IPS-18c (cell line): Measurements from ENCODE around the gene UBC.
A peak's percentile ranks its signal among the peaks of the same experiment; 100 is the strongest.

Source experiments
- H3K4me3 ChIP-seq: 2 replicates; pipeline ENCODE4 v1.7.0; 2013; ENCODE audit warnings: low read depth, mild to moderate bottlenecking, low read length, moderate library complexity; ENCODE audit not compliant: insufficient read depth
- H3K9me3 ChIP-seq: one replicate; pipeline ENCODE4 v1.6.1; 2013; ENCODE audit warnings: mild to moderate bottlenecking, low read length, moderate library complexity; ENCODE audit not compliant: control insufficient read depth, insufficient read depth

The UBC gene

GRCh38 chr12:124878795-124879516, 35.5 kb downstream of the UBC start:
- Histone ChIP-seq H3K9me3 (no peaks in the 10 kb centered on the region), H3K4me3 (no peak overlapping the region)

GRCh38 chr12:124877423-124877822, 37.0 kb downstream of the UBC start:
- H3K9me3 ChIP-seq = no peaks in the 10 kb centered on the region

GRCh38 chr12:124876171-124876570, 38.3 kb downstream of the UBC start:
- Histone ChIP-seq H3K9me3 (no peaks in the 10 kb centered on the region), H3K4me3 (no peak overlapping the region)

More at GRCh38 chr12:124877423-124877822, 37.0 kb downstream of the UBC start:
- no peak overlapping the region for H3K4me3 ChIP-seq

GRCh38 chr12:124875803-124876132, 38.7 kb downstream of the UBC start:
- H3K9me3 ChIP-seq = no peaks in the 10 kb centered on the region

GRCh38 chr12:124874988-124875802, 39.3 kb downstream of the UBC start:
- H3K9me3 ChIP-seq = no peaks in the 10 kb centered on the region
- H3K4me3 ChIP-seq = no peak overlapping the region

More at GRCh38 chr12:124875803-124876132, 38.7 kb downstream of the UBC start:
- H3K4me3 ChIP-seq = no peak overlapping the region

GRCh38 chr12:124874188-124874587, 40.3 kb downstream of the UBC start:
- H3K9me3 ChIP-seq = no peaks in the 10 kb centered on the region
- no peak overlapping the region for H3K4me3 ChIP-seq

- H3K4me3 ChIP-seq = no peak overlapping the region
- no peaks in the 10 kb centered on the region for H3K9me3 ChIP-seq
Measured at GRCh38 chr12:124872068-124872719, 42.3 kb downstream of the UBC start.

GRCh38 chr12:124871297-124871696, 43.2 kb downstream of the UBC start:
- H3K9me3 ChIP-seq = no peaks in the 10 kb centered on the region
- no peak overlapping the region for H3K4me3 ChIP-seq

- Histone ChIP-seq H3K9me3 (no peaks in the 10 kb centered on the region), H3K4me3 (no peak overlapping the region)
Measured at GRCh38 chr12:124870515-124870914, 43.9 kb downstream of the UBC start.

GRCh38 chr12:124869059-124869665, 45.3 kb downstream of the UBC start:
- H3K9me3 ChIP-seq = no peaks in the 10 kb centered on the region
- no peak overlapping the region for H3K4me3 ChIP-seq

GRCh38 chr12:124868252-124869058, 46.0 kb downstream of the UBC start:
- no peak overlapping the region for H3K4me3 ChIP-seq

GRCh38 chr12:124867401-124867930, 47.0 kb downstream of the UBC start:
- no peaks in the 10 kb centered on the region for H3K9me3 ChIP-seq
- H3K4me3 ChIP-seq = no peak overlapping the region

More at GRCh38 chr12:124868252-124869058, 46.0 kb downstream of the UBC start:
- no peaks in the 10 kb centered on the region for H3K9me3 ChIP-seq

- no peaks in the 10 kb centered on the region for H3K9me3 ChIP-seq
- H3K4me3 ChIP-seq = no peak overlapping the region
Measured at GRCh38 chr12:124866883-124867400, 47.5 kb downstream of the UBC start.

GRCh38 chr12:124866195-124866882, 48.1 kb downstream of the UBC start:
- Histone ChIP-seq H3K4me3 (no peak overlapping the region), H3K9me3 (no peaks in the 10 kb centered on the region)

GRCh38 chr12:124865728-124866127, 48.7 kb downstream of the UBC start:
- no peak overlapping the region for H3K4me3 ChIP-seq
- no peaks in the 10 kb centered on the region for H3K9me3 ChIP-seq

- Histone ChIP-seq H3K9me3 (no peaks in the 10 kb centered on the region), H3K4me3 (0 out of 2 replicates have a peak overlapping the region, but pooled peaks have one; percentile 28)
Measured at GRCh38 chr12:124864326-124864752, 50.1 kb downstream of the UBC start.
